C4-2B (cell line): Measurements from ENCODE around the gene C1S.
"Not testable (repeated sequence)": the region's sequence is repeated elsewhere in the genome, so short reads cannot be mapped to it uniquely, and the experiment has no call there.

Experiments
- CTCF ChIP-seq: fragments of 450-650 bp; conservative IDR thresholded peaks from 2 replicates; pipeline ENCODE4 v1.5.1; 2017; ENCODE audit warnings: mild to moderate bottlenecking
- ZFX ChIP-seq: fragments of 450-650 bp; IDR thresholded peaks from 2 replicates; pipeline ENCODE4 v1.6.1; 2017

- not testable (repeated sequence) for TF ChIP-seq CTCF, ZFX
Measured at GRCh38 chr12:7037411-7037810, 23.1 kb upstream of the C1S start.
